Body of pancreas (tissue), 4 donors: ENCODE measurements around the gene UBAP1.

Experiments
- CTCF ChIP-seq, 7 experiments: fragments of 450-650 bp in 4 of 7; fragments of 200-600 bp in 3 of 7; sonication (generic) in 3 of 7; IDR thresholded peaks; one replicate each; pipeline ENCODE4 v1.5.1; 2016 to 2019; ENCODE audit warnings: antibody characterized with exemption in 7 of 7
- POLR2A ChIP-seq, 3 donors: fragments of 450-650 bp; IDR thresholded peaks; one replicate each; pipeline ENCODE4 v1.6.1; 2016; ENCODE audit warnings: antibody characterized with exemption in 3 of 3, mild to moderate bottlenecking in 2 of 3

- TF ChIP-seq CTCF (IDR thresholded peaks at IDR 0.05): no peak
- TF ChIP-seq POLR2A (IDR thresholded peaks at IDR 0.05): no peak
Observed at GRCh38 chr9:34272101-34272541, 93.3 kb downstream of the UBAP1 start.
